ENCODE measurements around the gene CDC42BPG.
A peak's percentile ranks its signal among the peaks of the same experiment; 100 is the strongest.

The CDC42BPG gene

GRCh38 chr11:64879244-64879900 lies 34.9 kb upstream of the CDC42BPG start:
- DNase-seq = no peak

DNA sequence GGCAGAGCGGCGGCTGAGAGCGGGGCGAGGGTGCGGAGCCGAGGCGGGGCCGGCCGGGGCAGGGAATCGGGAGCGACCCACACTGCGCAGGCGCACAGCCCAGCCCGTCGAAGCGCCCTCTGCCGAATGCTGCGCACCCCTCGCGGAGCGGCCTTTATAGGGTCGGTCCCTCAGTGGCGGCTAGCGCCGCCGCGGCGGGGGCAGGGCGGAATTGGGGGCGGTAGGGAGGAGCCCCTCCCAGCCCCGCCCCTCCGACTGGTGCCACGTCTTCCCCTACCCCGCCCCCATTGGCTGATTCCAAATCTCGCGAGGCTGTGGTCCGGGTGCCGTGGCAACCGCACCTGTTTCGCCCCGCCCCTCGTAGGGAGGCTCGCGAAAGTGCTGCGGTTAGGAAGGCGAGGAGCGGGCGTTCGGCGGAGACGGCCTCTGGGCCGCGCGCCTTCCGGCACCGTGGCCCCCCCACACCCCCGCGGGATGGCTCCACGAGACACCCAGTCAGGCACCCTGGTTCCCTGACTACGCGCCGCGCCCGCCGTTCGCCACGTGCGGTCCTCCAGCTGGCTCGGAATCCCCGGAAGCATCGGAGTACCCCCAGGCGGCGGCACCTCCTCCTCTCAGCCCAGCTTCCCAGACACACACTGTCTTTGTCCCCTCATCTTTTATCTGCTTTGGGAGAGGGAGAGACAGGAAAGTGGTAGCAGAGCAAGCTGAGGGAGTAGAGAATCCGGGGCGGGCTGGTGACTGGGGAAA lies 34.2 kb upstream of the CDC42BPG start, which contains the start of gene EHD1:
Gene EHD1 (minus strand): TSS at position 128 of the 750 bp plus-strand sequence. CDS start 157 bp downstream, outside the sequence.
- DNase-seq = peak; percentile 100

DNA sequence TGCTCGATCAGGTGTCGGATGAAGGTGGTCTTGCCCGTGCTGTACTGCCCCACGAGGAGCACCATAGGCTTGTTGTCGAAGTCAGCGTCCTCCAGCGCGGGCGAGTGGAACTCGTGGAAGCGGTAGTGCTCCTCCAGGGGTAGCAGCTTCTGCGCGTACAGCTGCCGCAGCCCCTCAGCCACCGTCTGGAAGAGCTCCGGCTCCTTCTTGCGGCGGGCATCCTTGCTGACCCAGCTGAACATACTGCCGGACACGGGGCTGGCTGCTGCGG lies 33.7 kb upstream of the CDC42BPG start:
- no peak for DNase-seq

GRCh38 chr11:64877390-64878222 lies 33.2 kb upstream of the CDC42BPG start:
- DNase-seq = peak; percentile 50 to 52

- no peak for DNase-seq
Observed at GRCh38 chr11:64876835-64877341, 32.4 kb upstream of the CDC42BPG start.

DNA sequence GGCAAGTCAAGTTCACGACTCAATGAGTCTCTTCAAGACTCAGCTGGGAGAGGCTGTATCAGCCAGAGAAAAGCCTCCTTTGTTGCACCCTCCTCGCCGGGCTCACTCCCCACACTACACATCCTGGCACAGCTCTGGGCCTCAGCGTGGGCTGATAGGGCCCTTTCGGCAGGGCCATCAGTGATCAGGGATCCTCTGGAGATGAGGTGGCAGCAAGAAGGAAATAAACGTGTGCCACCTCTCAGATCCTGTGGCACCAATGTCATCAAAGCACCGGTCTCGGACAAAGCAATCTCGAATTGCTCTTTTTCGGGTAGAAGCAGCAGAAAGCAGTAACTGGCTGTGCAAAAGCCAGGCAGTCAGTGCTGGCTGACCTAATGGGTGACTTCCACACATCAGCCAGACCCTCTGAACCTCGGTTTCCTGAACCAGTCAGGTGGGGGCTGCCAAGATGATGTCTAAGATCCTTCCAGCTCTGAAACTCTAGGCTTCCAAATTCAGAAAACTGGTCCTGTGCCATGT lies 31.8 kb upstream of the CDC42BPG start:
- peak; percentile 53 to 66 for DNase-seq

- no peak for DNase-seq
Observed at GRCh38 chr11:64875369-64876228, 31.1 kb upstream of the CDC42BPG start.

GRCh38 chr11:64874308-64875240 lies 30.1 kb upstream of the CDC42BPG start:
- no peak for DNase-seq

DNA sequence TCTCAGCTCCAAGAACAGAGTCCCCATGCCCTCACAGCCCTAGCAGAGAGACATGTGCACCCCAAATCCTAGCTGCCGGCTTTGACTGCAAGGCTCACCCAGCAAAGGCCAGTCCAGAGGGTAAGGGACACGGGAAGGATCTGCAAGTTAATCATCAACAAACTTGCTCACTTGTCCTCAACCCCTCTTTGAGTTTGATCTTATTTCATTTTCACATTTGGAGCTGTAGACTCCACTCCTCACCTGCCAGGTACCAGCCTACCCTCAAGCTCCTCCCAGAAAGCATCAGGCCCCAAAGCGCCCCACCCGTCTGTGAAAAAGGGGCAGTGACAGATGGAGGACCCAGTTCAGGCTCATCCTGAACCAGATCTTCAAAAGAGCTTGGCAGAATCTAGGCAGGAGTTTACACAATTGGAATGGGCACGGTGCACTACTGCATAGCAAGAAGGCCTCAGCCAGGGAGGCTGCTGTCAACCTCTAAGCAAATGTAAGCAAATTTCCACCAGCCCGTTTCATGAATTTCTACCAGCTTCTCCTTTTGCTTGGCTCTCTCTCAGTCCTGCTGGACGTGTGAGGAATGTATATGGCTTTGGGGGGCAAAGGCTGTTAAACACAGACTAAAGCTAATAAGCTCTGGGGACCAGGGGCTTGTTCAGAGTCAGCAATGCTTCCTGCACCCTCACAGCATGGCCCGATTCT lies 28.5 kb upstream of the CDC42BPG start:
- no peak for DNase-seq

DNA sequence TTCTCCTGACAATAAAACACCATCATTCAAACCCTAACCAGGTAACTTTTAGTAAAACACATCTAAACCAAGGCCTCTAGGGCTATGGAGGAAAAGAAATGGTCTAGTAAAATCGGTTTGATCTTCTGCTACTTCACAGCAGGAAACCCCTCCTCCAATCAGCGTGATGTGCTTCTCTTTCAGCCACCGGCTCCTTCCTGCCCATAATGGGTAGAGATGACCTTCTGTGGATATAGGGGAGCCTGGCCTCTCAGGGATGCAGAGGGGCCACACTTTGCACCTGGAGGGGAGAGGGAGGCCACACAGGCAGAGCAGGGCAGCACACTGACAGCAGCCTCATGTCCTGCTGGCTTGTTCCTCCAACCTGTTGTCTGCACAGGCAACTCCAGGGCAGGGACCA lies 27.0 kb upstream of the CDC42BPG start:
- DNase-seq = no peak

DNA sequence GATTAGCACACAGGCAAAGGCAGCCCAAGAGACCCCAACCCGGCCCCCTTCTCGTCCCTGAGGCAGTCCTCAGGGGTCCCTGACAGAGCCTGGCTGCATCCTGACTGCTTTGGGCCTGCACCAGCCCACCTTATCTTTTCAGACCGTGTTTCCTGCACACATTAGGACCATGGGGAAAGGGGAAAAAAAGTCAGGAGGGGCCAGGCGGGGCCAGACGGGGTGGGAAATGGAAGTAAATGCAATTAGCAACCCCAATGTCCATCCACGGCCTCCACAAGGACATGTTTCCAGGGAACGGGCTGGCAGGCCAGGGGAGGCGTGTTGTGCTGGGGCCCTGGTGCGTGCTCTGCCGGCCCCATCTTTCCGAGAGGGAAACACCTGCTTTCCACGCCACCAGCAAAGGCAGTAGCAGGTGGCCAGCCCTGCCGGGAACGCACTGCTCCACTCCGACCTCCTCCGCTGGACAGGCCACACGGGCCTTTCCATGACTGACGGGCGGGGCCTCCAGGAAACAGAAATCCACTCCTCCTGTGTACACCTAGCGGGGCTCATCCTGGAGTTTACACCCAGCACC lies 26.5 kb upstream of the CDC42BPG start:
- DNase-seq = no peak

DNA sequence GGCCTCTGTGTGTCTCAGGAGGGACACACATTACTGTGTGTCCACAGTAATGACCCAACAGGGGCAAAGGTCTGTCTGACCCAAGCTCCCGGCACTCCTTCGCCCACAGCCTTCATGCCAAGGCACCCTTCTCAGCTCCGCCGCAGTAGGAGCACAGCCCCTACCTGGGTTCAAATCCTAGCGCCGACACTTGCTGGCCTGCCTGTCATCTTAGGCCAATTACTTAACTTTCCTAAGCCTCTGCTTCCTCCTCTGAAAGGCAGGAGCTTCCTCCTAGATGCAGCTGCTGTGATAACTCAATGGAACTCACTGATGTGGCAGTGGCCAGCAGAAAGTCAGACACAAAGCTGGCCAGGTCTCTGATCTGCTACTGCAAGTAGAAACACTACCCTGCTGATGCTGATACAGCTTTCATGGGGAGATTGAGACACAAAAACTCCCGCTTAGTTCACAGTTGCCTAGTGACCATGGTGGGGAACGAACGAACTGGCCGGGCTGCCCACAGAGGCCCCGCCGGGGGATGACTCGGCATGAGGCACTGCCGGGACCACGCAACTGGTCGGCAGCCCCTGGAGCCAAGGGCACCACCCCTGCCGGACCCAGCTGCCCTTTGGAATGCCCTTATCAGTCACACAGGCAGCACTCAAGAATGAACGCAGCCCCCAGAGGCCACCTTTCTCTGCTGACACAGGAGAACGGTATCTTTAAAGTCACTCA lies 25.9 kb upstream of the CDC42BPG start:
- no peak for DNase-seq

DNA sequence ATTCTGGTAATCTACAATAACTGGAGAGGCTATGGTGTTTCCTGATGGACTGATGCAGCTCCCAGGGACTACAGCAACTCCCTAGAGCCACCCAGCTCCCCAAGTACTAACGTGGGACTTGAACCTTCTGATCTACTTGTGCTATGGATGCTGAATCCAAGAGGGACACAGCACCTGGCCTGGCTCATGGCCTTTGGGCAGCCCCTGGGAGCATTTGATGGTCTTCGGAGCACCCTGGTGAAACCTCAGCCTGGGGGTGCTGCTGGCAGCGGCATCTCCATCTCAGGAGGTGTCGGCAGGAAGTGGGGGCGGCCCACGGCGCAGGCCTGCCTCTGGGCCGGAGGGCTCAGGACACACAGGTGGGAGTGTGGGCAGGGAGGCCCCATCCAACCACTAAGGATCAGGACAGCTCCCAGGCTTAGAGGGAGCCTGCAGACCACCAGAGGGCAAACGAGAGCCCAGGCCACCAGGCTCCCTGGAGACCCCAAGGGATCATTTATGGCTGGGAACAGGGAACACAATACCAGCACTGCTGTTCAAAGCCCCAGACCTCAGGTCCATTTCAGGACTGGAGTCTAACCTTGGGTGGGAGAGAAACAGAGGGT lies 25.2 kb upstream of the CDC42BPG start:
- DNase-seq = no peak

GRCh38 chr11:64868904-64869570 lies 24.6 kb upstream of the CDC42BPG start:
- DNase-seq = peak in 1 of 2 donors; percentile 41

GRCh38 chr11:64867748-64868462 lies 23.5 kb upstream of the CDC42BPG start:
- DNase-seq = peak in 1 of 2 donors; percentile 49

DNA sequence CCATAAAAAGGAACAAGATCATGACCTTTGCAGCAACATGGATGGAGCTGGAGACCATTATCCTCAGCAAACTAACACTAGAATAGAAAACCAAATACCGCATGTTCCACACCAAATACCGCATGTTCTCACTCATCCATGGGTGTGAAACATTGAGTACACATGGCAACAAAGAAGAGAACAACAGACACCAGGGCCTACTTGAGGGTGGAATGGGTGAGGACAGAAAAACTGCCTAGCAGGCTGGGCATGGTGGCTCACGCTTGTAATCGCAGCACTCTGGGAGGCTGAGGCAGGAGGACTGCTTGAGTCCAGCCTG lies 21.7 kb upstream of the CDC42BPG start:
- DNase-seq = no peak

- DNase-seq = peak; percentile 59 to 60
Observed at GRCh38 chr11:64865286-64866172, 21.1 kb upstream of the CDC42BPG start.

Data from stimulated activated CD4-positive, alpha-beta T cell treated with anti-CD3 and anti-CD28 coated beads, Interleukin-2, amount 100 ng/mL, for 24 hours (primary cell).